Progenitor cell of endocrine pancreas (in vitro differentiated cells): ENCODE measurements around the gene GSTM5. TPM values are rescaled to one million over a fixed set of nuclear protein-coding genes. Genes with fewer than 3 reads are reported as not detected.

ENCODE experiments used
- DNase-seq: peaks from one replicate; pipeline ENCODE4 v3.0.0; 2021; ENCODE audit warnings: low spot score; ENCODE audit not compliant: unreplicated experiment
- H3K27ac Mint-ChIP-seq: 2 replicates; pipeline ENCODE4 v1.8.0; 2021; ENCODE audit warnings: mild to moderate bottlenecking, moderate library complexity, mixed read lengths
- H3K27me3 Mint-ChIP-seq: 2 replicates; pipeline ENCODE4 v1.8.0; 2021; ENCODE audit warnings: mixed read lengths
- H3K36me3 Mint-ChIP-seq: 2 replicates; pipeline ENCODE4 v1.8.0; 2022; ENCODE audit warnings: mixed read lengths; ENCODE audit not compliant: insufficient read depth
- H3K4me1 Mint-ChIP-seq: 2 replicates; pipeline ENCODE4 v1.8.0; 2021; ENCODE audit warnings: low read depth, mixed read lengths
- H3K4me3 Mint-ChIP-seq: 2 replicates; pipeline ENCODE4 v1.8.0; 2021; ENCODE audit warnings: low read depth, mild to moderate bottlenecking, moderate library complexity, mixed read lengths
- H3K9me3 Mint-ChIP-seq: 2 replicates; pipeline ENCODE4 v1.8.0; 2021; ENCODE audit warnings: low read depth, mixed read lengths
- CTCF ChIP-seq: fragments of 200-600 bp; sonication (generic); IDR thresholded peaks from one replicate; pipeline ENCODE4 v1.5.0; 2021; ENCODE audit warnings: antibody characterized with exemption, mild to moderate bottlenecking; ENCODE audit not compliant: unreplicated experiment
- total RNA-seq: library from RNA; stranded (reverse); gene quantifications from 2 replicates; pipeline ENCODE4 v1.2.1, GENCODE V29; 2021

GSTM5 gene
- total RNA-seq, 1 donor from 2014 or later: 2.8 TPM

- H3K27ac Mint-ChIP-seq: no peak overlapping the region
- no peak for DNase-seq
Measured at GRCh38 chr1:109756848-109757521, 44.9 kb downstream of the GSTM5 start.

GRCh38 chr1:109757936-109758786 lies 46.1 kb downstream of the GSTM5 start:
- Mint-ChIP-seq H3K4me3 (no peak overlapping the region), H3K9me3 (no peaks in the 10 kb centered on the region), H3K27ac (no peak overlapping the region), H3K36me3 (no peaks in the 10 kb centered on the region), H3K4me1 (peaks cover 3% of the 10 kb centered on the region), H3K27me3 (no peaks in the 10 kb centered on the region)
- DNase-seq: no peak
- TF ChIP-seq CTCF: no peak

More at GRCh38 chr1:109756848-109757521, 44.9 kb downstream of the GSTM5 start:
- Mint-ChIP-seq H3K9me3 (no peaks in the 10 kb centered on the region), H3K4me3 (no peak overlapping the region), H3K27me3 (no peaks in the 10 kb centered on the region), H3K4me1 (no peaks in the 10 kb centered on the region), H3K36me3 (no peaks in the 10 kb centered on the region)
- TF ChIP-seq CTCF: no peak

- H3K9me3 Mint-ChIP-seq: no peaks in the 10 kb centered on the region
- no peaks in the 10 kb centered on the region for H3K36me3 Mint-ChIP-seq
- no peak overlapping the region for H3K27ac Mint-ChIP-seq
- H3K27me3 Mint-ChIP-seq: no peaks in the 10 kb centered on the region
- TF ChIP-seq CTCF: no peak
- DNase-seq: no peak
- no peak overlapping the region for H3K4me3 Mint-ChIP-seq
- H3K4me1 Mint-ChIP-seq: peaks cover 11% of the 10 kb centered on the region
Measured at GRCh38 chr1:109759513-109760334, 47.7 kb downstream of the GSTM5 start.

- TF ChIP-seq CTCF: no peak
- Mint-ChIP-seq H3K4me1 (peaks cover 11% of the 10 kb centered on the region), H3K4me3 (no peak overlapping the region), H3K27me3 (no peaks in the 10 kb centered on the region), H3K36me3 (no peaks in the 10 kb centered on the region), H3K27ac (peak overlapping the region; percentile 18), H3K9me3 (no peaks in the 10 kb centered on the region)
- no peak for DNase-seq
Measured at GRCh38 chr1:109760581-109761226, 48.7 kb downstream of the GSTM5 start.
